Suprapubic skin (tissue), 4 donors: ENCODE data around the gene AMN.

ENCODE experiments used
- POLR2A ChIP-seq, 2 donors: fragments of 450-650 bp; IDR thresholded peaks; one replicate each; pipeline ENCODE4 v1.6.1; 2017; ENCODE audit warnings: antibody characterized with exemption in 2 of 2, mild to moderate bottlenecking in 2 of 2, moderate library complexity in 2 of 2
- POLR2AphosphoS5 ChIP-seq, 3 donors: sonication (generic); formaldehyde crosslinking; IDR thresholded peaks; one replicate each; pipeline ENCODE4 v1.6.1; 2017; ENCODE audit warnings: antibody characterized with exemption in 3 of 3
- TF ChIP-seq, protein P1 (sequence below), 2 donors: fragments of 200-600 bp in 1 of 2; fragments of 450-650 bp in 1 of 2; sonication (generic) in 1 of 2; IDR thresholded peaks; one replicate each; pipeline ENCODE4 v1.5.1; 2016 to 2019; ENCODE audit warnings: antibody characterized with exemption in 2 of 2, mild to moderate bottlenecking in 1 of 2, moderate library complexity in 1 of 2

DNA sequence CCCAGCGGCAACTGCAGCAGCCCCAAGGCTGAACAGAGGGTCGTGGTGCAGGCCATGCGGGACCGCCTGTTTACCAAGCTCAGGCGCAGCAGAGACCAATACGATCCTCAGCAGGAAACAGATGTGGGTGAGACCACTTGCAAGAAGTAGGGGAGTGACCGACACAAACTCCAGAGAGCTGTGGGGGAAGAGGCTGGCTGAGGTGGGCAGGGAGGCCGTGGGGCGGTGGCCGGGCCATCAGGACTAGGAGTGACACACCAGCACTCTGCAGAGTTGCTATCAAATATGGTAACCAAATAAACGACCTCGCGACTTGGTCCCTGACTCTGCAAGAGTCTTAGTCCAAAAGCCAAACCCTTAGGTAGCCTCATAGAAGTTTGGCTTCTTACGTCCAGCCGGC is 30.6 kb downstream of the AMN start:
- TF ChIP-seq, protein P1, sequence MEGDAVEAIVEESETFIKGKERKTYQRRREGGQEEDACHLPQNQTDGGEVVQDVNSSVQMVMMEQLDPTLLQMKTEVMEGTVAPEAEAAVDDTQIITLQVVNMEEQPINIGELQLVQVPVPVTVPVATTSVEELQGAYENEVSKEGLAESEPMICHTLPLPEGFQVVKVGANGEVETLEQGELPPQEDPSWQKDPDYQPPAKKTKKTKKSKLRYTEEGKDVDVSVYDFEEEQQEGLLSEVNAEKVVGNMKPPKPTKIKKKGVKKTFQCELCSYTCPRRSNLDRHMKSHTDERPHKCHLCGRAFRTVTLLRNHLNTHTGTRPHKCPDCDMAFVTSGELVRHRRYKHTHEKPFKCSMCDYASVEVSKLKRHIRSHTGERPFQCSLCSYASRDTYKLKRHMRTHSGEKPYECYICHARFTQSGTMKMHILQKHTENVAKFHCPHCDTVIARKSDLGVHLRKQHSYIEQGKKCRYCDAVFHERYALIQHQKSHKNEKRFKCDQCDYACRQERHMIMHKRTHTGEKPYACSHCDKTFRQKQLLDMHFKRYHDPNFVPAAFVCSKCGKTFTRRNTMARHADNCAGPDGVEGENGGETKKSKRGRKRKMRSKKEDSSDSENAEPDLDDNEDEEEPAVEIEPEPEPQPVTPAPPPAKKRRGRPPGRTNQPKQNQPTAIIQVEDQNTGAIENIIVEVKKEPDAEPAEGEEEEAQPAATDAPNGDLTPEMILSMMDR (IDR thresholded peaks at IDR 0.05) = no peak
- TF ChIP-seq POLR2AphosphoS5 (IDR thresholded peaks at IDR 0.05) (no peak), POLR2A (IDR thresholded peaks at IDR 0.05) (no peak)
